Brain microvascular endothelial cell (primary cell): Measurements from ENCODE around the gene ST8SIA1.
A peak's percentile ranks its signal among the peaks of the same experiment; 100 is the strongest.

ENCODE experiments used
- DNase-seq: peaks from one replicate; pipeline ENCODE4 v3.0.0-alpha.2; 2020
- H3K27ac ChIP-seq: fragments of 250-450 bp; sonication (Bioruptor Pico); 2 replicates; pipeline ENCODE4 v1.5.1; 2020; ENCODE audit warnings: mild to moderate bottlenecking, moderate library complexity
- H3K27me3 ChIP-seq: fragments of 250-450 bp; sonication (Bioruptor Pico); replicated peaks from 2 replicates; pipeline ENCODE4 v1.5.1; 2020; ENCODE audit warnings: mild to moderate bottlenecking
- H3K36me3 ChIP-seq: fragments of 250-450 bp; sonication (Bioruptor Pico); replicated peaks from 2 replicates; pipeline ENCODE4 v1.5.1; 2020; ENCODE audit warnings: mild to moderate bottlenecking
- H3K4me3 ChIP-seq: 2 replicates; pipeline ENCODE4 v1.5.1; 2011; ENCODE audit warnings: low read depth, mild to moderate bottlenecking, control low read depth, low read length, moderate library complexity
- CTCF ChIP-seq: IDR thresholded peaks from 2 replicates; pipeline ENCODE4 v1.5.1; 2011; ENCODE audit warnings: low read depth, mild to moderate bottlenecking, moderate library complexity, low read length, control low read depth, inconsistent platforms; ENCODE audit errors: missing control alignments
- in situ Hi-C: cut with HindIII; loops from 2 replicates; pipeline ENCODE4 v1.10.0; 2017; ENCODE audit warnings: low sequenced_read_pairs, low pct_ligation_motif_present

The ST8SIA1 gene

GRCh38 chr12:22304341-22304740 lies 30.2 kb downstream of the ST8SIA1 start:
- no peaks in the 10 kb centered on the region for H3K36me3 ChIP-seq
- H3K27ac ChIP-seq = no peak overlapping the region
- no peaks in the 10 kb centered on the region for H3K27me3 ChIP-seq
- in situ Hi-C loops = no loop called here
- no peak for DNase-seq
- no peak overlapping the region for H3K4me3 ChIP-seq
- no peak for TF ChIP-seq CTCF

GRCh38 chr12:22299294-22299912 lies 35.1 kb downstream of the ST8SIA1 start:
- no peak for TF ChIP-seq CTCF
- Histone ChIP-seq H3K27me3 (no peaks in the 10 kb centered on the region), H3K36me3 (no peaks in the 10 kb centered on the region), H3K4me3 (no peak overlapping the region), H3K27ac (no peak overlapping the region)
- in situ Hi-C loops = no loop called here
- DNase-seq = no peak

GRCh38 chr12:22289250-22289649 lies 45.3 kb downstream of the ST8SIA1 start:
- in situ Hi-C loops = no loop called here
- no peak overlapping the region for H3K4me3 ChIP-seq
- no peak overlapping the region for H3K27ac ChIP-seq
- H3K27me3 ChIP-seq = no peaks in the 10 kb centered on the region
- no peak for TF ChIP-seq CTCF
- no peak for DNase-seq
- no peaks in the 10 kb centered on the region for H3K36me3 ChIP-seq

- no peak for TF ChIP-seq CTCF
- Histone ChIP-seq H3K27ac (no peak overlapping the region), H3K4me3 (no peak overlapping the region), H3K27me3 (no peaks in the 10 kb centered on the region), H3K36me3 (no peaks in the 10 kb centered on the region)
- in situ Hi-C loops = no loop called here
- DNase-seq = peak; percentile 55
Observed at GRCh38 chr12:22287776-22288621, 46.5 kb downstream of the ST8SIA1 start.

GRCh38 chr12:22287101-22287500 lies 47.4 kb downstream of the ST8SIA1 start:
- Histone ChIP-seq H3K27ac (peak overlapping the region; percentile 64), H3K4me3 (no peak overlapping the region), H3K36me3 (no peaks in the 10 kb centered on the region), H3K27me3 (no peaks in the 10 kb centered on the region)
- in situ Hi-C loops = no loop called here
- no peak for DNase-seq
- TF ChIP-seq CTCF = no peak
